GM10248 (cell line): ENCODE data around the gene VAPA.

Source experiments
- CTCF ChIA-PET: fragments of 300-600 bp; sonication (Branson Sonifier 250); formaldehyde crosslinking; extraction: SDS; loops from one replicate; lab custom pipeline; 2021; ENCODE audit warnings: antibody characterized with exemption; lab: Yijun Ruan, JAX
- POLR2A ChIA-PET: fragments of 350-650 bp; sonication (Branson Sonifier 250); formaldehyde crosslinking; extraction: SDS; loops from one replicate; lab custom pipeline; 2020; ENCODE audit warnings: antibody characterized with exemption; lab: Yijun Ruan, JAX
- DNase-seq: peaks from one replicate; pipeline ENCODE4 v3.0.0; 2012; ENCODE audit errors: extremely low spot score
- CTCF ChIP-seq: IDR thresholded peaks from 2 replicates; pipeline ENCODE4 v1.5.1; 2012; ENCODE audit warnings: mild to moderate bottlenecking, low read depth; ENCODE audit errors: extremely low read depth, missing control alignments, control extremely low read depth

VAPA gene

GRCh38 chr18:9941660-9942059, 27.8 kb downstream of the VAPA start:
- ChIA-PET CTCF (interaction anchor here (1.4 kb wide), 1 partner anchor 15 kb away, joined by 3 read pairs; no protein-coding TSS in a partner anchor), POLR2A (no interaction called here)
- TF ChIP-seq CTCF = no peak
- DNase-seq = no peak

GRCh38 chr18:9943311-9943710, 29.5 kb downstream of the VAPA start:
- ChIA-PET POLR2A (no interaction called here), CTCF (no interaction called here)
- TF ChIP-seq CTCF = no peak
- no peak for DNase-seq

- CTCF ChIA-PET = no interaction called here
- no peak for DNase-seq
- POLR2A ChIA-PET = no interaction called here
- TF ChIP-seq CTCF = no peak
Observed at GRCh38 chr18:9944805-9945204, 31.0 kb downstream of the VAPA start.

- CTCF ChIA-PET = interaction anchor here (0.8 to 1.1 kb wide), 2 partner anchors 10 to 13 kb away, joined by 3 read pairs; no protein-coding TSS in a partner anchor
- POLR2A ChIA-PET = no interaction called here
- TF ChIP-seq CTCF = no peak
- no peak for DNase-seq
Observed at GRCh38 chr18:9946831-9947230, 33.0 kb downstream of the VAPA start.

- DNase-seq = no peak
- POLR2A ChIA-PET = no interaction called here
- no peak for TF ChIP-seq CTCF
- CTCF ChIA-PET = interaction anchor here (0.8 to 1.1 kb wide), 2 partner anchors 10 to 12 kb away, joined by 3 read pairs; no protein-coding TSS in a partner anchor
Observed at GRCh38 chr18:9947248-9947647, 33.4 kb downstream of the VAPA start.

- no peak for TF ChIP-seq CTCF
- ChIA-PET POLR2A (no interaction called here), CTCF (interaction anchor here (0.8 to 2.5 kb wide), 3 partner anchors 16 to 569 kb away, joined by 3 to 8 read pairs (median 5); no protein-coding TSS in a partner anchor)
- DNase-seq = no peak
Observed at GRCh38 chr18:9949315-9949714, 35.5 kb downstream of the VAPA start.
